ENCODE data around the gene URB2.
"Not testable (repeated sequence)": the region's sequence is repeated elsewhere in the genome, so short reads cannot be mapped to it uniquely, and the experiment has no call there.

Gene URB2

DNA sequence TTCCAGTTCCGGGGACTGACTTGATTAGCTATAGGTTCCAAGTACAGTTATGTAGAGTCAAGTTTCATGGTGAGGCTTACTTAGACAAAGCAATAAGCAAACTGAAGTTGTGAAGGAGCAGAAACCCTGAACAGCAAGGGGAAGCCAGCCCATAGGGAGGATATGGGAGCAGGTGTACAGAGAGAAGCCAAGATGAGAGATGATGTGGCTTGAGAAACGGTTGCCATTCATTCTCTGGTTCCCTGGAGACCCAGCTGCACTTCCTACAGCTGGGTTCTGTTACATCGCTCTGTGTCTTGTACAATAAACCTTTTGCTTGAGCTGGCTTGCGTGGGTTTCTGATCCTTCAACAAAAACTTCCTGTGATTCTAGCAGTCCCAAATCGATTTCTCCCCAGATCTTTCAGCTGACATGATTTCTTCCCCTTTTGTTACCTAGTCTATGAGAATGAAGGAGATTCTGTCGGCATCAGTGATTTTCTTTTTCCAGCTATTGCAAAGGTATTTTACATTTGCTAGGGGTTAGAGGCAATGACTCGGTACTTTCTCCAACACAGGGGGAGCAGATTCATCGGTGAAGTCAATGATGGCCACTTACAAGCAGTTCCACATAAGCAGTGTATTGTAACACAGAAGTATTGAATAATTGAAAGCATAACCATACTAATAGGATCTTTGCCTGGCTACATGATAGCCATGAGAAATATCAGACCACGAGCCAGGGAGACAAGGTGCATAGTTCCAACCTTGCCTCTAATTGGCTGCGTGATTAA lies 67.3 kb downstream of the URB2 start:
- no peak for DNase-seq (ENCODE audit: low read depth)

GRCh38 chr1:229694053-229694693 lies 68.1 kb downstream of the URB2 start:
- DNase-seq (ENCODE audit: low read depth), result no peak

DNA sequence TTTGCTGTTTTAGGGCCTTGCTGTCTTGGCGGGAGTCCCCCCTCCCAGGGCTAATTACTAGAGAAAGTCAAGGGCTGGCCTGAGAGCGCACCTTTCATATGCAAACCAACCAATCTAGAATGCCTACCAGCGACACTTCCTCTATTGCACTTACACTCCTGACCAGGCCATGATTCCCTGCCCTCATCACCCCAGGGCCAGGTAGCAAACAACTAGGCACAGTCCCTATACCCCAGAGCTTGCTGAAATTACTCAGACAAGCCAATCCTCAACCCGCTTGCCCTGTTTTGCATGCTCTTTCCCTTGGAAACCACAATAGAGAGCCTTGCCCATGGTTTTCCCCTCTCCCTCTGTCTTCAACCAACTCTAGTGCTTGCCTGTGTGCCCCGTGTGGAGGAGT lies 70.3 kb downstream of the URB2 start:
- no peak for DNase-seq (ENCODE audit: low read depth)

- no peak for DNase-seq (ENCODE audit: low read depth)
Measured at GRCh38 chr1:229699613-229700267, 73.7 kb downstream of the URB2 start.

- DNase-seq (ENCODE audit: low read depth), result no peak
Measured at GRCh38 chr1:229704157-229704556, 78.1 kb downstream of the URB2 start.

GRCh38 chr1:229705152-229705551 lies 79.1 kb downstream of the URB2 start:
- DNase-seq (ENCODE audit: low read depth), result not testable (repeated sequence)

GRCh38 chr1:229707127-229707526 lies 81.1 kb downstream of the URB2 start:
- DNase-seq (ENCODE audit: low read depth), result not testable (repeated sequence)

DNA sequence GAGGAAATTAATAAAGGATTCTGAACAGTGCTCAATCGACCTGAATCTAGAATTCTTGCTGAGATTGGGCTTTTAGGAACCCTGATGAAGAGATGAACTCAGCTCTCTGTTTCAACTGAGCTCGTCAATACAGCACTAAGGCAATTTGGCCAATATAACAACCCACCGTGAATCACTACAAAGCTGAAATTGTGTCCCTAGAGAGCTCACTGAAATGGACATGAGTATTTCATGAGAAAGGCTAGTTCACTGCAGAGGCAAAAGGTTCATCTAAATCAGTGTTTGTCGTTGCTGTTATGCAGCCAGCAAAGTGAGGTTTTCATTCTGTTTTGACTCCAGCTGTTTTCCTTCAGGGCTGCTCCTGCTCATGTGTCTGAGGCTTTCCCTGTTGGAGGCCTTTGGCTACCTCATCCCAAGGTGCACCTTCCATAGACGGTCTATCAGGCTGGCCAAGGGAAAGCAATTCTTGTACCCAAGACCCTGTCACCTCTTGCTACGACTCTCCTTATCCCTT lies 83.5 kb downstream of the URB2 start:
- no peak for DNase-seq (ENCODE audit: low read depth)
